Ovary (tissue), 9 donors: ENCODE results near the gene SLC25A30. TPM values are rescaled to one million over a fixed set of nuclear protein-coding genes. Genes with fewer than 3 reads are reported as not detected.
"Not testable (repeated sequence)": the region's sequence is repeated elsewhere in the genome, so short reads cannot be mapped to it uniquely, and the experiment has no call there.

Source experiments
- DNase-seq, 5 donors: peaks; one replicate each; pipeline ENCODE4 v3.0.0-alpha.2; 2019 to 2020
- H3K27ac ChIP-seq, 2 donors: fragments of 200-600 bp; one replicate each; pipeline versions ENCODE4 v1.5.1 to v1.8.0; 2019 to 2022
- H3K27me3 ChIP-seq: fragments of 200-600 bp; one replicate; pipeline ENCODE4 v1.8.0; 2022
- H3K36me3 ChIP-seq: fragments of 200-600 bp; sonication (generic); one replicate; pipeline ENCODE4 v1.5.1; 2019
- H3K4me1 ChIP-seq: one replicate; pipeline ENCODE4 v1.8.1; 2013; ENCODE audit warnings: mild to moderate bottlenecking, moderate library complexity; ENCODE audit not compliant: insufficient read depth
- H3K4me3 ChIP-seq: fragments of 200-600 bp; sonication (generic); one replicate; pipeline ENCODE4 v1.5.1; 2017
- H3K9me3 ChIP-seq, 2 donors: fragments of 200-600 bp in 1 of 2; sonication (generic) in 1 of 2; one replicate each; pipeline versions ENCODE4 v1.5.1 to v1.8.1; 2013 to 2019; ENCODE audit warnings: mild to moderate bottlenecking in 1 of 2, moderate library complexity in 1 of 2
- CTCF ChIP-seq, 3 donors: fragments of 450-650 bp in 2 of 3; fragments of 200-600 bp in 1 of 3; IDR thresholded peaks; one replicate each; pipeline versions ENCODE4 v1.5.1 to v1.8.0; 2016 to 2022; ENCODE audit warnings: antibody characterized with exemption in 3 of 3, mild to moderate bottlenecking in 1 of 3
- EP300 ChIP-seq: sonication (generic); formaldehyde crosslinking; IDR thresholded peaks from one replicate; pipeline ENCODE4 v1.6.1; 2017; ENCODE audit warnings: antibody characterized with exemption
- POLR2A ChIP-seq: fragments of 450-650 bp; IDR thresholded peaks from one replicate; pipeline ENCODE4 v1.6.1; 2017; ENCODE audit warnings: antibody characterized with exemption, mild to moderate bottlenecking, moderate library complexity
- WGBS, 3 donors: extraction: QIAGEN DNeasy Blood & Tissue Kit in 1 of 3; methylation state at CpG; one replicate each; pipeline versions ENCODE4 v1.1.5 to v1.1.7; 2013 to 2017; 5-methylcytosine and 5-hydroxymethylcytosine counted together
- intact Hi-C, 4 donors: fragments of 100-400 bp; cut with DNase I; formaldehyde crosslinking; loops; one replicate each; pipeline versions ENCODE4 v1.11.0 to v1.15.1; 2022 to 2023
- polyA plus RNA-seq, 2 donors: library from polyadenylated mRNA; stranded (reverse); fragments of 200-250 nt in 1 of 2; fragments of 350-450 nt in 1 of 2; fragmentation: Illumina TruSeq in 1 of 2; extraction: RNeasy Lipid Tissue Mini Kit (QIAGEN cat#74804) in 1 of 2; gene quantifications; one replicate each; pipeline ENCODE4 v1.2.3, GENCODE V29; 2013 to 2014
- total RNA-seq, 7 donors: library from RNA; depleted of rRNA in 2 of 7; stranded (reverse); fragments of >200 nt in 2 of 7; fragmentation: NEBNext Ultra II Directional in 3 of 7; extraction: Animal tissue kit (Norgen Biotek cat#: 25700) in 3 of 7; gene quantifications; one replicate each; pipeline versions ENCODE4 v1.1.0 to v1.2.4, GENCODE V29; 2016 to 2023
- donor health status: DM: no; HTN: no; CAD: no; lungs with moderate emphysema.
- donor health status: DM: no; HTN: no; CAD: no.
- donor health status: Bipolar disorder and iron deficiency.
- donor health status: DM: yes; HTN: yes; CAD: no.
- donor health status: DM: no; HTN: no; CAD: no.
- donor health status: DM: yes; HTN: yes; CAD: no.

Gene SLC25A30
- total and polyA plus RNA-seq, 9 donors, result 10.7 to 33.4 (median 22.8) TPM

DNA sequence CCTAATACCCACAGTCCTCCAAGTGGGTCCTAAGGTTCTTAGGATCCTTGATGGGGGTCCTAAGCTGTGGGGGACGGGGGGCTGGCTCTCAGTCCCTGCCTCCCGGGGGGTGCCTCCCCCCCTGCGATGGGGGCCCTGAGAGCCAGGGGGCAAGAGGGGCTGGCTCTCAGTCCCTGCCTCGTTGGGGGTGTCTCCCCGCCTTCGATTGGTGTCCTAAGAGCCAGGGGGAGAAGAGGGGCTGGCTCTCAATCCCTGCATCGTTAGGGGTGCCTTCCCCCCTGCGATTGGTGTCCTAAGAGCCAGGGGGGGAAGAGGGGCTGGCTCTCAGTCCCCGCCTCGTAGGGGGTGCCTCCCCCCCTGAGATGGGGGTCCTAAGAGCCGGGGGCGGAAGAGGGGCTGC, 37.0 kb downstream of the SLC25A30 start:
- TF ChIP-seq CTCF (IDR thresholded peaks at IDR 0.05), result no peak
- TF ChIP-seq EP300, result no peak
- TF ChIP-seq POLR2A, result no peak
- no peak for DNase-seq
- 82 to 89% (median 87%) methylated on average over 7 to 12 of the region's 12 CpGs for WGBS, 3 donors
- Histone ChIP-seq H3K9me3 (no peaks in the 10 kb centered on the region), H3K27ac (no peak overlapping the region), H3K36me3 (no peaks in the 10 kb centered on the region), H3K4me1 (no peaks in the 10 kb centered on the region), H3K27me3 (no peaks in the 10 kb centered on the region), H3K4me3 (no peak overlapping the region)
- intact Hi-C loops, result no loop called here

DNA sequence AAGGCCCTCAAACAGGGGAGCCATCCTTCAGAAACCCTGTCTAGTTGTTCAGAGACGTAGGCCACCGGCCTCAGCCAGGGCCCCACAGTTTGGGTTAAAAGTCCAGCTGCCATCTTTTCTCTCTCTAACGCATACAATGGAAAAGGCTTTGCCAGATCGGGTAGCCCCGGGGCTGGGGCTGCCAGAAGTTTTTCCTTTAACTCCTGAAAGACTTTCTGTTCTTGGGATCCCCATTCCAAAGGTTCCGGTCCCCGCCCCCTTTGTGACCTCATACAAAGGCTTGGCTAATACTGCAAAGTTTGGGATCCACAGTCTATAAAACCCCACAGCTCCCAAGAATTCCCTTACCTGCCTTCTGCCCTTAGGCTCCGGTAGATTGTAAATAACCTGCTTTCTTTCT, 37.5 kb downstream of the SLC25A30 start:
- intact Hi-C loops, H3K27me3 ChIP-seq, H3K4me1 ChIP-seq, H3K36me3 ChIP-seq, H3K27ac ChIP-seq, H3K4me3 ChIP-seq, H3K9me3 ChIP-seq, DNase-seq: not testable (repeated sequence)
- WGBS, 3 donors, result 58 to 73% (median 61%) methylated on average over 6 to 7 of the region's 8 CpGs

- H3K27ac ChIP-seq, H3K27me3 ChIP-seq, H3K9me3 ChIP-seq, H3K36me3 ChIP-seq, H3K4me1 ChIP-seq, DNase-seq, H3K4me3 ChIP-seq: not testable (repeated sequence)
- WGBS, 3 donors, result 86 to 93% (median 90%) methylated on average over 7 to 10 of the region's 10 CpGs
- intact Hi-C loops, result loop anchor here in 1 of 4 donors (10.0 kb wide), 1 partner anchor 135 kb away; no protein-coding TSS in a partner anchor
Measured at GRCh38 chr13:45379516-45379915, 38.7 kb downstream of the SLC25A30 start.

DNA sequence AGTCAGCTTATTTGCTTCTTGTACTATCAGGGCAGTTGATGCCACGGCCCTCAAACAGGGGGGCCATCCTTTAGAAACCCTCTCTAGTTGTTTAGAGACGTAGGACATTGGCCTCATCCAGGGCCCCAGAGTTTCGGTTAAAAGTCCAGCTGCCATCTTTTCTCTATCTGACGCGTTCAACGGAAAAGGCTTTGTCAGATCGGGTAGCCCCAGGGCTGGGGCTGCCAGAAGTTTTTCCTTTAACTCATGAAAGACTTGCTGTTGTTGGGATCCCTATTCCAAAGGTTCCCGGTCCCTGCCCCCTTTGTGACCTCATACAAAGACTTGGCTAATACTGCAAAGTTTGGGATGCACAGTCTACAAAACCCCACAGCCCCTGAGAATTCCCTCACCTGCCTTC, 39.4 kb downstream of the SLC25A30 start:
- not testable (repeated sequence) for H3K36me3 ChIP-seq, H3K27ac ChIP-seq, H3K27me3 ChIP-seq, DNase-seq, H3K9me3 ChIP-seq, H3K4me1 ChIP-seq, H3K4me3 ChIP-seq
- intact Hi-C loops, result loop anchor here in 1 of 4 donors (10.0 kb wide), 1 partner anchor 136 kb away; no protein-coding TSS in a partner anchor
- 89 to 90% (median 89%) methylated on average over 8 of the region's 8 CpGs for WGBS, 3 donors

- not testable (repeated sequence) for H3K4me1 ChIP-seq, H3K27ac ChIP-seq, H3K36me3 ChIP-seq, H3K4me3 ChIP-seq, H3K9me3 ChIP-seq, H3K27me3 ChIP-seq, DNase-seq
- intact Hi-C loops, result loop anchor here in 1 of 4 donors (10.0 kb wide), 1 partner anchor 137 kb away; no protein-coding TSS in a partner anchor
- WGBS, 3 donors, result 70 to 86% (median 85%) methylated on average over 2 to 12 of the region's 12 CpGs
Measured at GRCh38 chr13:45377314-45377713, 40.9 kb downstream of the SLC25A30 start.

DNA sequence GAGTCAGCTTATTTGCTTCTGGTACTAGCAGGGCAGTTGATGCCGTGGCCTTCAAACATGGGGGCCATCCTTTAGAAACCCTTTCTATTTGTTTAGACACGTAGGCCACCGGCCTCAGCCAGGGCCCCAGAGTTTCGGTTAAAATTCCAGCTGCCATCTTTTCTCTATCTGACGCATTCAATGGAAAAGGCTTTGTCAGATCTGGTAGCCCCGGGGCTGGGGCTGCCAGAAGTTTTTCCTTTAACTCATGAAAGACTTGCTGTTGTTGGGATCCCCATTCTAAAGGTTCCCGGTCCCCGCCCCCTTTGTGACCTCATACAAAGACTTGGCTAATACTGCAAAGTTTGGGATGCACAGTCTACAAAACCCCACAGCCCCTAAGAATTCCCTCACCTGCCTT, 41.5 kb downstream of the SLC25A30 start:
- H3K36me3 ChIP-seq, H3K4me3 ChIP-seq, DNase-seq, H3K9me3 ChIP-seq, H3K4me1 ChIP-seq, H3K27ac ChIP-seq, H3K27me3 ChIP-seq: not testable (repeated sequence)
- intact Hi-C loops, result loop anchor here in 1 of 4 donors (10.0 kb wide), 1 partner anchor 138 kb away; no protein-coding TSS in a partner anchor
- 91 to 94% (median 93%) methylated on average over 8 of the region's 8 CpGs for WGBS, 3 donors

GRCh38 chr13:45374917-45375316, 43.3 kb downstream of the SLC25A30 start:
- DNase-seq, result no peak
- intact Hi-C loops, result loop anchor here in 1 of 4 donors (10.0 kb wide), 1 partner anchor 140 kb away; no protein-coding TSS in a partner anchor
- Histone ChIP-seq H3K27me3 (no peaks in the 10 kb centered on the region), H3K9me3 (no peaks in the 10 kb centered on the region), H3K36me3 (no peaks in the 10 kb centered on the region), H3K27ac (no peak overlapping the region), H3K4me3 (no peak overlapping the region), H3K4me1 (peaks cover 3% of the 10 kb centered on the region)
- 92 to 97% (median 96%) methylated on average over 3 of the region's 3 CpGs for WGBS, 3 donors
- no peak for TF ChIP-seq EP300
- TF ChIP-seq POLR2A, result no peak
- no peak for TF ChIP-seq CTCF (IDR thresholded peaks at IDR 0.05)
